ENCODE results near the gene RIGI. TPM values are rescaled to one million over a fixed set of nuclear protein-coding genes. Genes with fewer than 3 reads are reported as not detected.

Gene RIGI
- total and polyA plus RNA-seq, 2 of the 4 experiments (the other 2 are of a cell fraction), result 4.8 to 13.6 TPM

GRCh38 chr9:32551276-32552051 lies 25.5 kb upstream of the RIGI start:
- Histone ChIP-seq H2AFZ (replicated peaks; ENCODE audit: low read length, poor library complexity) (peak overlapping the region; percentile 95), H3K14ac (replicated peaks; ENCODE audit: low read depth, low read length) (peak overlapping the region; percentile 97), H3K79me1 (ENCODE audit: low read depth in 1 of 2, low read length in 2 of 2) (peaks cover 23 to 42% of the 10 kb centered on the region in 2 experiments), H3K27me3 (ENCODE audit: control insufficient read depth, insufficient read depth, low read length) (no peaks in the 10 kb centered on the region), H4K8ac (ENCODE audit: low read depth in 2 of 2, low read length in 2 of 2) (peak overlapping the region; percentile 90 to 92), H4K20me1 (ENCODE audit: insufficient read depth, low read length) (peaks cover 20% of the 10 kb centered on the region), H2BK5ac (ENCODE audit: low read depth, low read length, poor library complexity, severe bottlenecking) (peak overlapping the region; percentile 82), H4K5ac (ENCODE audit: low read depth, low read length) (peak overlapping the region; percentile 70), H3K4me2 (ENCODE audit: low read depth, low read length) (peak overlapping the region; percentile 93), H3K27ac (ENCODE audit: insufficient read depth, low read length) (peak overlapping the region; percentile 46), H4K91ac (ENCODE audit: insufficient read depth, low read depth, low read length) (peak overlapping the region; percentile 74), H2AK9ac (replicated peaks; ENCODE audit: low read depth, low read length, poor library complexity) (peak overlapping the region; percentile 67), H3K4me1 (ENCODE audit: control insufficient read depth, insufficient read depth, low read length) (no peaks in the 10 kb centered on the region; the same call in 1 of the 2 replicates), H3K4ac (ENCODE audit: low read depth, low read length) (peak overlapping the region; percentile 97), H3K9me1 (ENCODE audit: insufficient read depth, low read length) (no peaks in the 10 kb centered on the region), H3K4me3 (ENCODE audit: insufficient read depth, low read depth, low read length) (peak overlapping the region; percentile 94), H3K18ac (ENCODE audit: low read depth, low read length) (peak overlapping the region; percentile 40; the same call in 1 of the 2 replicates), H2BK20ac (ENCODE audit: low read depth, low read length) (peak overlapping the region; percentile 23), H3K36me3 (ENCODE audit: control insufficient read depth, insufficient read depth, low read length) (no peaks in the 10 kb centered on the region), H3K9me3 (ENCODE audit: control insufficient read depth, insufficient read depth, low read length) (no peaks in the 10 kb centered on the region), H3K56ac (ENCODE audit: extremely low read depth, insufficient read depth, low read length) (peak overlapping the region; percentile 37), H3K23ac (ENCODE audit: low read depth, low read length) (peak overlapping the region; percentile 96), H3K9ac (ENCODE audit: low read depth, low read length) (peak overlapping the region; percentile 55), H2AK5ac (ENCODE audit: low read depth, low read length) (peak overlapping the region; percentile 66), H2BK15ac (ENCODE audit: low read depth, low read length) (peak overlapping the region; percentile 9; the same call in 1 of the 3 replicates), H2BK120ac (ENCODE audit: low read depth, low read length) (peak overlapping the region; percentile 42; the same call in 1 of the 2 replicates)
- in situ Hi-C loops (cut with MboI; ENCODE audit: low sequenced_read_pairs) (no loop called here), intact Hi-C loops (cut with micrococcal nuclease) (loop anchor here (1.0 to 2.0 kb wide), 2 partner anchors 22 to 173 kb away; partner anchors contain the start of gene NDUFB6), dilution Hi-C loops (cut with HindIII; ENCODE audit: low sequenced_read_pairs, unreplicated experiment) (loop anchor here (25.0 kb wide), 1 partner anchor 114 kb away; no protein-coding TSS in a partner anchor)
- TF ChIP-seq MAFK (IDR thresholded peaks at IDR 0.05; ENCODE audit: low read depth, low read length), result no peak
- ATAC-seq (ENCODE audit: low read depth) (peak; percentile 6), DNase-seq (peak; percentile 36)
- ChIA-PET CTCF (interaction anchor here (0.6 to 2.7 kb wide), 4 partner anchors 21 to 413 kb away, joined by 4 to 10 read pairs (median 8); no protein-coding TSS in a partner anchor), POLR2A (ENCODE audit: unreplicated experiment) (interaction anchor here (0.6 kb wide), 1 partner anchor 102 kb away, joined by 3 read pairs; no protein-coding TSS in a partner anchor)
- BruUV-seq (replicated peaks), result no TSS peak
- 0% methylated on average over 11 of the region's 36 CpGs; no CpG with 5 or more reads in 1 of the 2 experiments for WGBS, 2 experiments (ENCODE audit: extremely low coverage in 2 of 2, insufficient read length in 1 of 2)
